Cerebellar nuclear complex (tissue), 1 donor: Measurements from ENCODE around the gene FPR3.
"Not testable (repeated sequence)": the region's sequence is repeated elsewhere in the genome, so short reads cannot be mapped to it uniquely, and the experiment has no call there.

Source experiments
- DNase-seq, 2 experiments: peaks; one replicate each; lab custom pipeline; 2025; lab: John Stamatoyannopoulos, UW

The FPR3 gene

GRCh38 chr19:51784109-51784785, 10.7 kb upstream of the FPR3 start:
- no peak for DNase-seq

GRCh38 chr19:51784922-51785690, 9.9 kb upstream of the FPR3 start:
- DNase-seq = no peak

- DNase-seq = no peak
These were observed 8.1 kb upstream of the FPR3 start for GRCh38 chr19:51786646-51787494.

- no peak for DNase-seq
These were observed 6.9 kb upstream of the FPR3 start for GRCh38 chr19:51788029-51788428.

GRCh38 chr19:51789061-51789795, 5.7 kb upstream of the FPR3 start:
- DNase-seq = no peak

GRCh38 chr19:51792932-51793331, 2.0 kb upstream of the FPR3 start:
- DNase-seq = no peak

- no peak for DNase-seq
These were observed 963 bp upstream of the FPR3 start for GRCh38 chr19:51793994-51794393.

GRCh38 chr19:51796195-51796679, 1.3 kb downstream of the FPR3 start:
- DNase-seq = no peak

- no peak for DNase-seq
These were observed 2.5 kb downstream of the FPR3 start for GRCh38 chr19:51797480-51797879.

- DNase-seq = no peak
These were observed 3.1 kb downstream of the FPR3 start for GRCh38 chr19:51798062-51798461.

- no peak for DNase-seq
These were observed 4.2 kb downstream of the FPR3 start for GRCh38 chr19:51799034-51799773.

- no peak for DNase-seq
These were observed 5.0 kb downstream of the FPR3 start for GRCh38 chr19:51799774-51800472.

GRCh38 chr19:51800473-51801244, 5.7 kb downstream of the FPR3 start:
- DNase-seq = no peak

- no peak for DNase-seq
These were observed 7.8 kb downstream of the FPR3 start for GRCh38 chr19:51802775-51803174.

- no peak for DNase-seq
These were observed 8.6 kb downstream of the FPR3 start for GRCh38 chr19:51803519-51803918.

GRCh38 chr19:51803967-51804366, 9.0 kb downstream of the FPR3 start:
- DNase-seq = no peak

- not testable (repeated sequence) for DNase-seq
These were observed 9.8 kb downstream of the FPR3 start for GRCh38 chr19:51804789-51805188.

GRCh38 chr19:51805396-51805795, 10.4 kb downstream of the FPR3 start:
- not testable (repeated sequence) for DNase-seq

GRCh38 chr19:51806571-51806970, 11.6 kb downstream of the FPR3 start:
- not testable (repeated sequence) for DNase-seq
